ENCODE results near the gene TBC1D9.

TBC1D9 gene

GRCh38 chr4:140715119-140715518, 41.1 kb downstream of the TBC1D9 start:
- peaks cover 0 to 3% of the 10 kb centered on the region in 2 donors for H3K36me3 ChIP-seq (replicated peaks in 1 of 2; ENCODE audit: control insufficient read depth in 2 of 2, insufficient read depth in 2 of 2, low read length in 2 of 2)
- no peak overlapping the region for H2AFZ ChIP-seq (ENCODE audit: low read length)
- no peak overlapping the region for H2BK12ac ChIP-seq (ENCODE audit: low read length)
- no peak overlapping the region for H4K8ac ChIP-seq (ENCODE audit: low read depth, low read length)
- H2BK5ac ChIP-seq (ENCODE audit: low read length) = no peak overlapping the region
- no peak overlapping the region for H3K4me2 ChIP-seq (ENCODE audit: insufficient read depth, low read length, poor library complexity, severe bottlenecking)
- peaks cover 0 to 1% of the 10 kb centered on the region in 2 donors for H3K9me3 ChIP-seq (replicated peaks in 1 of 2; ENCODE audit: control insufficient read depth in 2 of 2, insufficient read depth in 1 of 2, low read depth in 1 of 2, low read length in 2 of 2)
- no peak overlapping the region for H3K23ac ChIP-seq (ENCODE audit: low read depth, low read length, poor library complexity)
- no peak overlapping the region for H3K4ac ChIP-seq (ENCODE audit: low read length)
- no peak overlapping the region for H3K27ac ChIP-seq (replicated peaks; ENCODE audit: low read length)
- no peaks in the 10 kb centered on the region for H3K27me3 ChIP-seq (ENCODE audit: control insufficient read depth in 3 of 3, insufficient read depth in 3 of 3, low read depth in 1 of 3, low read length in 3 of 3)
- H3K14ac ChIP-seq (ENCODE audit: low read length) = no peak overlapping the region
- no peak overlapping the region for H3K9ac ChIP-seq (ENCODE audit: low read depth, low read length, poor library complexity)
- H2AK5ac ChIP-seq (ENCODE audit: low read depth, low read length) = no peak overlapping the region
- no CpG with 5 or more reads among the region's 2 CpGs for WGBS, 2 donors (ENCODE audit: extremely low coverage in 2 of 2, insufficient read length in 2 of 2, insufficient replicate concordance in 1 of 2)
- H3K79me1 ChIP-seq (ENCODE audit: low read depth, low read length) = no peaks in the 10 kb centered on the region
- DNase-seq (ENCODE audit: low spot score) = no peak
- no peak overlapping the region for H3K18ac ChIP-seq (ENCODE audit: low read length)
- H3K4me1 ChIP-seq (ENCODE audit: control insufficient read depth in 2 of 2, insufficient read depth in 1 of 2, low read depth in 1 of 2, low read length in 2 of 2) = peaks cover 0 to 5% of the 10 kb centered on the region in 2 donors
- no peak overlapping the region for H4K91ac ChIP-seq (ENCODE audit: low read depth, low read length, poor library complexity)
- no peak overlapping the region for H2BK120ac ChIP-seq (ENCODE audit: low read depth, low read length)
- no peak overlapping the region for H2BK15ac ChIP-seq (ENCODE audit: low read length)
- H3K4me3 ChIP-seq (ENCODE audit: low read length in 2 of 2) = no peak overlapping the region

- H3K27me3 ChIP-seq (ENCODE audit: control insufficient read depth in 3 of 3, insufficient read depth in 3 of 3, low read depth in 1 of 3, low read length in 3 of 3) = no peaks in the 10 kb centered on the region
- no peak overlapping the region for H2BK5ac ChIP-seq (ENCODE audit: low read length)
- H2BK12ac ChIP-seq (ENCODE audit: low read length) = no peak overlapping the region
- H3K27ac ChIP-seq (replicated peaks; ENCODE audit: low read length) = no peak overlapping the region
- no peaks in the 10 kb centered on the region for H3K79me1 ChIP-seq (ENCODE audit: low read depth, low read length)
- H2BK120ac ChIP-seq (ENCODE audit: low read depth, low read length) = no peak overlapping the region
- WGBS, 2 donors (ENCODE audit: extremely low coverage in 2 of 2, insufficient read length in 2 of 2, insufficient replicate concordance in 1 of 2) = no CpG with 5 or more reads among the region's 4 CpGs
- peaks cover 2 to 19% of the 10 kb centered on the region in 2 donors for H3K9me3 ChIP-seq (replicated peaks in 1 of 2; ENCODE audit: control insufficient read depth in 2 of 2, insufficient read depth in 1 of 2, low read depth in 1 of 2, low read length in 2 of 2)
- peaks cover 0 to 5% of the 10 kb centered on the region in 2 donors for H3K4me1 ChIP-seq (ENCODE audit: control insufficient read depth in 2 of 2, insufficient read depth in 1 of 2, low read depth in 1 of 2, low read length in 2 of 2)
- no peak overlapping the region for H4K91ac ChIP-seq (ENCODE audit: low read depth, low read length, poor library complexity)
- peaks cover 1 to 3% of the 10 kb centered on the region in 2 donors for H3K36me3 ChIP-seq (replicated peaks in 1 of 2; ENCODE audit: control insufficient read depth in 2 of 2, insufficient read depth in 2 of 2, low read length in 2 of 2)
- no peak overlapping the region for H2AFZ ChIP-seq (ENCODE audit: low read length)
- no peak overlapping the region for H2BK15ac ChIP-seq (ENCODE audit: low read length)
- no peak overlapping the region for H2AK5ac ChIP-seq (ENCODE audit: low read depth, low read length)
- H3K4ac ChIP-seq (ENCODE audit: low read length) = no peak overlapping the region
- H3K14ac ChIP-seq (ENCODE audit: low read length) = no peak overlapping the region
- DNase-seq (ENCODE audit: low spot score) = no peak
- H3K4me2 ChIP-seq (ENCODE audit: insufficient read depth, low read length, poor library complexity, severe bottlenecking) = no peak overlapping the region
- H4K8ac ChIP-seq (ENCODE audit: low read depth, low read length) = no peak overlapping the region
- H3K9ac ChIP-seq (ENCODE audit: low read depth, low read length, poor library complexity) = no peak overlapping the region
- H3K23ac ChIP-seq (ENCODE audit: low read depth, low read length, poor library complexity) = no peak overlapping the region
- no peak overlapping the region for H3K4me3 ChIP-seq (ENCODE audit: low read length in 2 of 2)
- no peak overlapping the region for H3K18ac ChIP-seq (ENCODE audit: low read length)
These were observed 44.3 kb downstream of the TBC1D9 start for GRCh38 chr4:140711910-140712309.

GRCh38 chr4:140710908-140711622, 45.1 kb downstream of the TBC1D9 start:
- H3K4me3 ChIP-seq (ENCODE audit: low read length in 2 of 2) = no peak overlapping the region
- H4K91ac ChIP-seq (ENCODE audit: low read depth, low read length, poor library complexity) = no peak overlapping the region
- H3K9me3 ChIP-seq (replicated peaks in 1 of 2; ENCODE audit: control insufficient read depth in 2 of 2, insufficient read depth in 1 of 2, low read depth in 1 of 2, low read length in 2 of 2) = peaks cover 2 to 19% of the 10 kb centered on the region in 2 donors
- no peak overlapping the region for H2BK5ac ChIP-seq (ENCODE audit: low read length)
- H3K36me3 ChIP-seq (replicated peaks in 1 of 2; ENCODE audit: control insufficient read depth in 2 of 2, insufficient read depth in 2 of 2, low read length in 2 of 2) = peaks cover under 1 to 1% of the 10 kb centered on the region in 2 donors
- H3K9ac ChIP-seq (ENCODE audit: low read depth, low read length, poor library complexity) = no peak overlapping the region
- no peak overlapping the region for H4K8ac ChIP-seq (ENCODE audit: low read depth, low read length)
- no peak overlapping the region for H3K27ac ChIP-seq (replicated peaks; ENCODE audit: low read length)
- H2BK120ac ChIP-seq (ENCODE audit: low read depth, low read length) = no peak overlapping the region
- no peak for DNase-seq (ENCODE audit: low spot score)
- H3K23ac ChIP-seq (ENCODE audit: low read depth, low read length, poor library complexity) = no peak overlapping the region
- no peak overlapping the region for H2AK5ac ChIP-seq (ENCODE audit: low read depth, low read length)
- H2BK15ac ChIP-seq (ENCODE audit: low read length) = no peak overlapping the region
- peaks cover under 1 to 5% of the 10 kb centered on the region in 2 donors for H3K4me1 ChIP-seq (ENCODE audit: control insufficient read depth in 2 of 2, insufficient read depth in 1 of 2, low read depth in 1 of 2, low read length in 2 of 2)
- no peak overlapping the region for H3K18ac ChIP-seq (ENCODE audit: low read length)
- H3K14ac ChIP-seq (ENCODE audit: low read length) = no peak overlapping the region
- H3K4ac ChIP-seq (ENCODE audit: low read length) = no peak overlapping the region
- no peaks in the 10 kb centered on the region for H3K79me1 ChIP-seq (ENCODE audit: low read depth, low read length)
- no CpG with 5 or more reads among the region's 11 CpGs for WGBS, 2 donors (ENCODE audit: extremely low coverage in 2 of 2, insufficient read length in 2 of 2, insufficient replicate concordance in 1 of 2)
- H2AFZ ChIP-seq (ENCODE audit: low read length) = no peak overlapping the region
- no peaks in the 10 kb centered on the region for H3K27me3 ChIP-seq (ENCODE audit: control insufficient read depth in 3 of 3, insufficient read depth in 3 of 3, low read depth in 1 of 3, low read length in 3 of 3)
- no peak overlapping the region for H3K4me2 ChIP-seq (ENCODE audit: insufficient read depth, low read length, poor library complexity, severe bottlenecking)
- no peak overlapping the region for H2BK12ac ChIP-seq (ENCODE audit: low read length)

- H3K4ac ChIP-seq (ENCODE audit: low read length) = no peak overlapping the region
- peaks cover 2 to 19% of the 10 kb centered on the region in 2 donors for H3K9me3 ChIP-seq (replicated peaks in 1 of 2; ENCODE audit: control insufficient read depth in 2 of 2, insufficient read depth in 1 of 2, low read depth in 1 of 2, low read length in 2 of 2)
- H2AK5ac ChIP-seq (ENCODE audit: low read depth, low read length) = no peak overlapping the region
- H3K9ac ChIP-seq (ENCODE audit: low read depth, low read length, poor library complexity) = no peak overlapping the region
- H2BK120ac ChIP-seq (ENCODE audit: low read depth, low read length) = no peak overlapping the region
- H3K36me3 ChIP-seq (replicated peaks in 1 of 2; ENCODE audit: control insufficient read depth in 2 of 2, insufficient read depth in 2 of 2, low read length in 2 of 2) = peaks cover 0 to 1% of the 10 kb centered on the region in 2 donors
- no peak overlapping the region for H4K91ac ChIP-seq (ENCODE audit: low read depth, low read length, poor library complexity)
- H3K4me2 ChIP-seq (ENCODE audit: insufficient read depth, low read length, poor library complexity, severe bottlenecking) = no peak overlapping the region
- DNase-seq (ENCODE audit: low spot score) = no peak
- no peaks in the 10 kb centered on the region for H3K27me3 ChIP-seq (ENCODE audit: control insufficient read depth in 3 of 3, insufficient read depth in 3 of 3, low read depth in 1 of 3, low read length in 3 of 3)
- no peak overlapping the region for H3K4me3 ChIP-seq (ENCODE audit: low read length in 2 of 2)
- H2BK5ac ChIP-seq (ENCODE audit: low read length) = no peak overlapping the region
- no peak overlapping the region for H3K23ac ChIP-seq (ENCODE audit: low read depth, low read length, poor library complexity)
- H2BK15ac ChIP-seq (ENCODE audit: low read length) = no peak overlapping the region
- no peaks in the 10 kb centered on the region for H3K79me1 ChIP-seq (ENCODE audit: low read depth, low read length)
- no peak overlapping the region for H2BK12ac ChIP-seq (ENCODE audit: low read length)
- H4K8ac ChIP-seq (ENCODE audit: low read depth, low read length) = no peak overlapping the region
- no peak overlapping the region for H3K18ac ChIP-seq (ENCODE audit: low read length)
- H2AFZ ChIP-seq (ENCODE audit: low read length) = no peak overlapping the region
- peaks cover 5% of the 10 kb centered on the region in 2 donors for H3K4me1 ChIP-seq (ENCODE audit: control insufficient read depth in 2 of 2, insufficient read depth in 1 of 2, low read depth in 1 of 2, low read length in 2 of 2)
- no peak overlapping the region for H3K14ac ChIP-seq (ENCODE audit: low read length)
- WGBS, 2 donors (ENCODE audit: extremely low coverage in 2 of 2, insufficient read length in 2 of 2, insufficient replicate concordance in 1 of 2) = no CpG with 5 or more reads among the region's 1 CpG
- H3K27ac ChIP-seq (replicated peaks; ENCODE audit: low read length) = no peak overlapping the region
These were observed 48.9 kb downstream of the TBC1D9 start for GRCh38 chr4:140707325-140707724.
